Measurements from ENCODE around the gene VSIG2.
A peak's percentile ranks its signal among the peaks of the same experiment; 100 is the strongest.

VSIG2 gene

DNA sequence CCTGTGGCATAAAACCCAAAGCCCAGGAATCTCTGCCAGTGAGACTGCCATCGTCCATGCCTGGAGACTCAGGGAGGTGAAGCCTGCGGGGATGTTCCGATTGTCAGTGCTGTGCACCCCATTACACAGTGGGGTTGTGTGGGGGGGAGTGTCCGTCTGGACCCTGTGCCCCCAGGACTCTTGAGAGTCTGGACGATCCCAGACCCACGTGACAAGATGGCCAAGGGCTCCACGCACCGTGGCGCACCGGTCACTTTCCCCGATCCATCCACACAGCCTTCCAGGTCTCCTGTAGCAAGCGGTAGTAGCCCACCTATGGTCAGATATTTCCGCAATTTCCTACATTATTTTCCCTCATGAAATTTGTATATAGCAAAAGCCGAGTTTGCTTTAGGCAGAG is 33.3 kb downstream of the VSIG2 start:
- DNase-seq: no peak

DNA sequence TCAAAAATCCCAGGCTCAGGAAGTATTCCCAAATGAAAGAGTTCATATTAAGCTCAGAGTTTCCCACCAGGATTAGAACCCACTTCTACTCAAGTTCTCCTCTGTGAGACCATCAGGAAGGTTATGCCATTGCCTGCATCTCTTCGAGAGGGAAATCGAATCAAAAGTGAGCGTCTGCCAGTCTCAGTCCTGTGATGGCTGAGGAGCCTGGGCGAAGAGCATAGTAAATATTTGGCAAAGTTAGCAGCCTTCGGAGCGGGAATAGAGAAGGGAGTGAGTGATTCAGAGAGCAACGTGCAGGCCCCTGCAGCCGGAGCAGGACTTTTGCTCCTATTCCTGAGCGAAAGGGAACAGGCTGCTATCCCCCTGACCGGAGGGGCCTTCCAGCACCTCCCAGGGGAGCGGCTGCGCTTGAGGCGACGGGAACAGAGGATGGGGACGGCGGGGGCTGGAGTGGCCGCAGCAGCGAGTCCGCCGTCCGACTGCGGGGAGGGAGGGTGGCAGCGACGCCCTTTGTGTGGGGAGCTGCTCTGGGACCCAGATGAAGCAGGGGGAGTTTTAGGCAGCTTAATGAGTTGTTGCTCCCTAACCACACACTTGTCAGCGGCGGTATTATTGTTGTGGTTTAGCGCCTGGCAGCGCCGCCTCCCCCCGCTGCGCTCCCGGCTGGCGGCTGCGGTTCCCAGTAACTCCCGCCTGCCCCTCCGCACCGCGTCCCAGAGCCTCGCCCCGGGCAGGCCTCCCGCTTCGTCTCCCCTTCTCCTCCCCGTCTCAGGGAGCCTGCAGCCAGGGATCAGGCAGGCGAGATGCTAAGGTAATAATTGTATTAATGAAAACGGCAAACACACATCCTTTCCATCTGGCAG is 34.0 kb downstream of the VSIG2 start:
- peak; percentile 40 for DNase-seq

DNA sequence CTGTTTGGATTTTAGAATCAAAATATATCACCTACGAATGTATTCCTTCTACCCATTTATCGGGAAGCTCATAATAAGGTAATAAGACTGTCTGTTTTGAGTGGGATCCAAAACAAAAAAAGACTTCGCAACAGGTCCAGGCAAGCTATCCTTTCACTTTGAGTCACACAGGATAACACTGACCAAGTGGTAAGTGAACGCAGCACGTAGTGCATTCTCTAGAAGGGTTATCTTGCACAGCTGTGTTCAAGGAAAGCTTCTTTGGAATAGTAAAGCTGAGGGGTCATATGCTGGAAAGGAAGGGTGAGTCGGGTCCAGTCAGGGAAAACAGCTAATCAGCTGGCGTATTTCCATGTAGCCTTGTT is 34.7 kb downstream of the VSIG2 start:
- no peak for DNase-seq

DNA sequence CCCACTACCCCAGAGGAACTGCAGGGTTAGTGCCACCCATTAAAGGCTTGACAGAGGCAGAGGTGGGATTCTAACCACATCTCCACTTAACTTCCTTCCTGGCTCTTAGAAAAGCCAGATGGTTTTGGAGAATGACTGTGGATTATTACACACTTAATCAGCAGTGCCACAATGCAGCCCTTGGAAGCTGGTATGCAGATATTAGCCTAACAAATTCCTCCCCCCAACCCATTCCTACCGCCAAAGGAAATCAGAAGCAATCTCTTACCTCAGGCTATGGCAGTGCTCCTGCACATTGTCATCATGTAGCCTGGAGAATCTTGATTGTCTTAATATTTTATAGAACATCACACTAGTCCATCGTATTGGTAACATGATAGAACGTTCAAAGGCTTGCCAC is 35.5 kb downstream of the VSIG2 start:
- no peak for DNase-seq

DNA sequence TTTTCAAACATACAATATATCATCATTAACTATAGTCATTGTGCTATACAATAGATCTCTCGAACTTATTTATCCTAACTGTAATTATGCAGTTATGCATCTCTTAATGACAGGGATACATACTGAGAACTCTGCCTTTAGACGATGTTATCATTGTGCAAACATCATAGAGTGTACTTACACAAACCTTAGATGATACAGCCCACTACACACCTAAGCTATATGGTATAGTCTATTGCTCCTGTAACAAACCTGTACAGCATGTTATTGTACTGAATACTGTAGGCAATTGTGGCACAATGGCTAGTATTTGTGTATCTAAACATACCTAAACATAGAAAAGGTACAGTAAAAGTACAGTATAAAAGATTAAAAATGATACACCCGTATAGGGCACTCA is 39.7 kb downstream of the VSIG2 start:
- no peak for DNase-seq

DNA sequence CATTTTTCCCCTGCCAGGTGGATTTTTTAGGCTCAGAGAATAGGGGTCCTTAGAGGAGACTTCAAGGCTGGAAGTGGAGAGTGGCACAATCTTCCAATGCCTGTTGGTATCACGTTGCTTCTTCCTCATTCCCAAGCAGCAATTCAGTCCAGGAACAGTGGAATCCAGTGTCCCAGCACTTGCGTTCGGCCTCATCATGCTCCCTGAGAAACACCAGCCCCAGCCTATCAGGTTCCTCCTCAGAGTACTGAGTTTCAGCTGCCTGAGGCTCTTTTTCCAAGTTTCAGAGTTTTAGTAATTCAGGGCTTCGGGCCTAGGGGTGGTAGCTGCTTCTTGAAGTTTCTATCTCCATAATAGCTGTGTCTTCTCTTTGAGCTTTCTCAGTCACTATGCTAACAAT is 44.2 kb downstream of the VSIG2 start:
- no peak for DNase-seq

DNA sequence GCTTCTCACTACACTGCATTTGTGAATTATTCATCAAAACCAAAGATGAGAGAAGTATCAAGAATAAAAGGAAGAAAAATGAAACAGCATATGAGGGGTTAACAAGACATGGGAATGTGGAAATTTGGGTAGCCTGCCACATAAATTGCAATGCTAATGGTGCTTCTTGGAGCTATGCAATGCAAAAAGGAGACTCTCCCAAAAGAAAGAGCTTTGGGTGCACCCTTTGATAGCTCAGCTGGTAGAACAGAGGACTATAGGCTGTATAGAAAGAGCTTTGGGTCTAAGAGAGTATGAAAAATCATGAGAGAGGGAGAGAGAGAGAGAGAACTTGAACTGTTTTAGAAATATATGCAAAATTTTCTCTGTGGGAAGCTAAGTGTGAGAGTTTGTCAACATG is 52.0 kb downstream of the VSIG2 start:
- DNase-seq: no peak

DNA sequence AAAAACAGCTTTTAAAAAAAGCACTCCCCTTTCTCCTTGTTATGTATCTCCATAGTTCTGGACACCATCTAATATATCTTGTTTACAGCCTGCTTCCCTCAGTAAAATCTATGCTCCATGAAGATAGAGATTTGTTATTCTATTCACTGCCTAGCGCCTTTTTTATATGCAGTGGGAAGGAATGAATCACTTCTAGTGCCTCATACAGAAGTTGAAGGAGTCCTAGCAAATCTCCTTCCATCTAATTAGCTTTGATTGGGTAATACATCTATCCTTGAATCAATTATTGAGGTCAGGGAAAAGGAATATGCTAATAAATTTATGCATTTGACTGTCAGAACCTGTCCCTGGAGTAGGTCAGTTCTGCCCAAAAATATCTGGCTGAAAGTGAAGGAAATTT is 52.5 kb downstream of the VSIG2 start:
- no peak for DNase-seq

Measured in CD4-positive, alpha-beta T cell treated with Interleukin-17A for 4 hours (primary cell).